ENCODE data around the gene CRTAP. TPM values are rescaled to one million over a fixed set of nuclear protein-coding genes. Genes with fewer than 3 reads are reported as not detected.
A peak's percentile ranks its signal among the peaks of the same experiment; 100 is the strongest.

The CRTAP gene
- polyA plus RNA-seq, 1 donor, result 114 TPM

DNA sequence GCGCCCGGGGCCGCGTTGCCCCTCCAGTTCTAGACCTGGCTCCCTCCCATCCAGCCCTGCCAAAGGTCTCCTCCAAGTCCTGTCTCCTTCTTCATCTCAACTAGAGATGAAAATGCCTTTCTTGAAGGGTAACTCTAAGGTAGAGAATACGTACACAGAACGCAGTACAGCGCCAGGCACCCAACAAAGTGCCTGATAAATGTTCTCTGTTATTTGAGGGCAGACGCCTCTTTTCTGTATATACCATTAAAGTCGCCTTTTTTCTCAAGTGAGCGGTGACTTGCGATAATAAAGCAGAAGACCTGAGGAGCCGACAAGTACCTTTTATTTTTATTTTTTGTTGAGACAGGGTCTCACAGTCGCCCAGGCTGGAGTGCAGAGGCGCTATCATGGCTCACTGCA lies 809 bp downstream of the CRTAP start:
- Histone ChIP-seq H3K36me3 (ENCODE audit: control insufficient read depth, insufficient read depth, low read length) (peaks cover 2% of the 10 kb centered on the region), H3K4me3 (ENCODE audit: low read length) (peak overlapping the region; percentile 57), H3K9me3 (ENCODE audit: control insufficient read depth, low read depth, low read length) (no peaks in the 10 kb centered on the region), H3K27me3 (ENCODE audit: control insufficient read depth, insufficient read depth, low read length) (no peaks in the 10 kb centered on the region), H3K4me1 (ENCODE audit: control insufficient read depth, insufficient read depth, low read length) (peaks cover 4% of the 10 kb centered on the region), H3K27ac (ENCODE audit: low read length) (peak overlapping the region; percentile 84)
- DNase-seq, result no peak
- 69% methylated on average over 6 of the region's 14 CpGs for WGBS (ENCODE audit: insufficient coverage, low lambda C conversion rate)

DNA sequence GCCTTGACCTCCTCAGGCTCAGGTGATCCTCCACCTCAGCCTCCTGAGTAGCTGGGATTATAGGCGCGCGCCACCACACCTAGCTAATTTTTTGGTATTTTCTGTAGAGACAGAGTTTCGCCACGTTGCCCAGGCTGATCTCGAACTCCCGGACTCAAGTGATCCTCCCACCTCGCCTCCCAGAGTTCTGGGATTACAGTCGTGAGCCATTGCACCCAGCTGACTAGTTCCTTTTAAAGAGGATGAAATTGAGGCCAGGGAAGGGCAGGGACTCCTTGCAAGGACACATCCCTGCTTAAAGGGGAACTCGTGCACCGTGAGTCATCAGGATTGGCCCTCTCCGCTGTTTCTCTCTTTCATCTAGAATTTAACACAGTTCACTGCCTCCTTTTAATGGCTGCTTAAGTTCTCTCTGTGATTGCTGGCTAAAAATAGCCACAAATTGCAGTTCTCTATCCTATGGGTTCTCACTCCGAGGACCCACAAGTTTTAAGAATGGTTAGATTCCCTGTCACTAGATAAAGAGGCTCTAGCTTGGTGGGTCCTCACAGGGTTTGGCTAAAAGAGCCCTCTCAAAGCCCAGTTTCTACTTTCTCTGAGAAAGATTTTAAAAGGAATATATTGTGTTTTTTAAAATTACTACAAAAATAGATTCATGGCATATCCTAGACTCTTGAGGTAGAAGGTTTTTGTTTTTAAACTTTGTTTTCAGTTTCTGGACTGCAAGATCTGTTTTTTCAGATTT lies 1.4 kb downstream of the CRTAP start:
- Histone ChIP-seq H3K9me3 (ENCODE audit: control insufficient read depth, low read depth, low read length) (no peaks in the 10 kb centered on the region), H3K27ac (ENCODE audit: low read length) (peak overlapping the region; percentile 8), H3K4me1 (ENCODE audit: control insufficient read depth, insufficient read depth, low read length) (peaks cover 4% of the 10 kb centered on the region), H3K4me3 (ENCODE audit: low read length) (no peak overlapping the region), H3K27me3 (ENCODE audit: control insufficient read depth, insufficient read depth, low read length) (no peaks in the 10 kb centered on the region), H3K36me3 (ENCODE audit: control insufficient read depth, insufficient read depth, low read length) (peaks cover 2% of the 10 kb centered on the region)
- peak in 1 of 2 donors; percentile 58 for DNase-seq
- WGBS (ENCODE audit: insufficient coverage, low lambda C conversion rate), result no CpG with 5 or more reads among the region's 13 CpGs

DNA sequence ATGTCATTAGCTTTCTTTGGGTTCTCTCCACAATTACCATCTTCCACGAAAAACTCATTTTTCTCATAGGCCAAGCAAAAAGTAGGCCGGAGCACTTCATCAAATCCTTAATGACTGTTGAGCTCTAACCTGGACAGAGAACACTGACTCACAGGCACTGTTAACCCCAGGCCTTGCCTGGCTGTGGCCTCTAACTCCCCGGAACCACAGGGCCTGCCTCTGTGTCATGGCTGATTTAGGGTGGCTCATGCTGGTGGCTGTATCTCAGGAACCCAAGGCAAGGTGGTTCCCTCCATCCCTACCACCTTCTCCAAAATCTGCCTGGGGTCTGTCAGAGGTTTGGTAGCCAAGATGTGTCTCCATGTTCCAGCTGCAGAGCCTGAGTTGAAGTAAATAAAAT lies 3.6 kb downstream of the CRTAP start:
- Histone ChIP-seq H3K27me3 (ENCODE audit: control insufficient read depth, insufficient read depth, low read length) (no peaks in the 10 kb centered on the region), H3K4me3 (ENCODE audit: low read length) (no peak overlapping the region), H3K27ac (ENCODE audit: low read length) (no peak overlapping the region), H3K9me3 (ENCODE audit: control insufficient read depth, low read depth, low read length) (no peaks in the 10 kb centered on the region), H3K4me1 (ENCODE audit: control insufficient read depth, insufficient read depth, low read length) (peaks cover 4% of the 10 kb centered on the region), H3K36me3 (ENCODE audit: control insufficient read depth, insufficient read depth, low read length) (peaks cover 16% of the 10 kb centered on the region)
- no peak for DNase-seq
- no CpG with 5 or more reads among the region's 3 CpGs for WGBS (ENCODE audit: insufficient coverage, low lambda C conversion rate)

DNA sequence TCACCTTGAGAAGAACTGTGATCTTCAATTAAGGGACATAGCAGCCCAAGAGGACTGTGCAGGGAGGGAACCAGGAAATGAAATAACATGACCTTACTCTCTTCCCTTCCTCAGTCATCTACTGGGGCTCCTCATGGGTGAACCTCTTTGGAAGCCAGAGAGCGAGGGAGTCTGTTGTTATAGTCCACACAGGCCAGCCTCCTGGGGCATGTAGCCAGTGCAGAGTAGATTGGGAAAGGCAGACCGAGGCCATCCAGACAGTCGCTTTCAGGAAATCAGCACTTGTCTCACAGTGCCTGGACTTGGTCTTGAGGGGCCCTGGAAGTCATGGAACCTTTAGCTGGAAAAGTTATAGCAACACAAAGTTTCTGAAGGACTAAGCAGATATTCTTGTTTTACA lies 6.1 kb downstream of the CRTAP start:
- no CpG with 5 or more reads among the region's 3 CpGs for WGBS (ENCODE audit: insufficient coverage, low lambda C conversion rate)
- Histone ChIP-seq H3K36me3 (ENCODE audit: control insufficient read depth, insufficient read depth, low read length) (peaks cover 26% of the 10 kb centered on the region), H3K27me3 (ENCODE audit: control insufficient read depth, insufficient read depth, low read length) (no peaks in the 10 kb centered on the region), H3K27ac (ENCODE audit: low read length) (no peak overlapping the region), H3K4me3 (ENCODE audit: low read length) (no peak overlapping the region), H3K4me1 (ENCODE audit: control insufficient read depth, insufficient read depth, low read length) (peaks cover 2% of the 10 kb centered on the region), H3K9me3 (ENCODE audit: control insufficient read depth, low read depth, low read length) (no peaks in the 10 kb centered on the region)
- no peak for DNase-seq

DNA sequence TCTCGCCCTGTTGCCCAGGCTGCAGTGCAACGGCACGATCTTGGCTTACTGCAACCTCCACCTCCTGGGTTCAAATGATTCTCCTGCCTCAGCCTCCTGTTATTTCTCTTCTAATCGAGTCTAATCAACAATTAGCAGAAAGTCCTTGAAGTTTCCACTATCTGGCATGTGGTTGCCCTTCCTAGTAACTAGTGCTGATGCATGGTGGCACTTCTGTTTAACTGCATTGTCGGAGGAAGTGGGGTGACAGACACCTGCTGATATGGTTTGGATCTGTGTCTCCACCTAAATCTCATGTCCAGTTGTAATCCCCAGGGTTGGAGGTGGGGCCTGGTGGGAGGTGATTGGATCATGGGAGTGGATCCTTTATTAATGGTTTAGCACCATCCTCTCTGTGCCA lies 9.2 kb downstream of the CRTAP start:
- no peaks in the 10 kb centered on the region for H3K9me3 ChIP-seq (ENCODE audit: control insufficient read depth, low read depth, low read length)
- H3K36me3 ChIP-seq (ENCODE audit: control insufficient read depth, insufficient read depth, low read length), result peaks cover 39% of the 10 kb centered on the region
- DNase-seq, result no peak
- no peaks in the 10 kb centered on the region for H3K27me3 ChIP-seq (ENCODE audit: control insufficient read depth, insufficient read depth, low read length)
- WGBS (ENCODE audit: insufficient coverage, low lambda C conversion rate), result 100% methylated on average over 1 of the region's 5 CpGs
- H3K4me3 ChIP-seq (ENCODE audit: low read length), result no peak overlapping the region
- no peaks in the 10 kb centered on the region for H3K4me1 ChIP-seq (ENCODE audit: control insufficient read depth, insufficient read depth, low read length)
- H3K27ac ChIP-seq (ENCODE audit: low read length), result no peak overlapping the region

DNA sequence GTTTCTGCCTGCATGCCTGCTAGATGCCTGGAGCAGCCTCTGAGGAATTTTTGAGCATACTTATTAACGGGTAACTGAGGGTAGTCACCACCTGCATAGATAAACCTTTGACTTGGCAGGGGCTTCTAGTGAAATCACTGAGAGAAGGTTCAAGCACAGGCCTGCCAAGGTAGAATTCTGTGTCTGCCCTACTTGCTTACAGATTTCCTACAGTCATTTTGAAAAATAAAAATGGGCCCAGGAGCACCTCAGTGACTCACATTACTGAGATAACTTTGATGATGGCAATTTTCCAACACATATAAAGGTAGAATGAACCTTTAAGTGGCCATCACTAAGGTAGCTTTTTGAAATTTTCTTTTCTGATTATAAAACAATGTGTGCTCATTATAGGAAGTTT lies 10.8 kb downstream of the CRTAP start:
- Histone ChIP-seq H3K4me1 (ENCODE audit: control insufficient read depth, insufficient read depth, low read length) (no peaks in the 10 kb centered on the region), H3K27me3 (ENCODE audit: control insufficient read depth, insufficient read depth, low read length) (no peaks in the 10 kb centered on the region), H3K9me3 (ENCODE audit: control insufficient read depth, low read depth, low read length) (no peaks in the 10 kb centered on the region), H3K36me3 (ENCODE audit: control insufficient read depth, insufficient read depth, low read length) (peaks cover 37% of the 10 kb centered on the region), H3K27ac (ENCODE audit: low read length) (no peak overlapping the region), H3K4me3 (ENCODE audit: low read length) (no peak overlapping the region)
- no CpG with 5 or more reads among the region's 1 CpG for WGBS (ENCODE audit: insufficient coverage, low lambda C conversion rate)
- DNase-seq, result no peak

DNA sequence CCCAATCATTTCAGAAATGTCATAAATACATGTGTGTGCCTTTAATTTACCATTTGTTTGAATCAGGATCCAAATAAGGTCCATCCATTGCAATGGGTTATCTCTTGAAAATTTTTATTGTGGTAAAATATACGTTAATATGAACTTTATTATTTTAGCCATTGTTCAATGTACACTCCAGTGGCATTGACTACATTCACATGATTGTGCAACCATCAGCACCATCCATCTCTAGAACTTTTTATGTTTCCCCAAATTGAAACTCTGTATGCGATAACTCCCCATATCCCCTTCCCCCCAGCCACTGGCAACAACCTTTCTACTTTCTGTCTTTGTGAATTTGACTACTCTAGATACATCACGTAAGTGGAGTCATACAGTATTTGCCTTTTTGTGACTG lies 12.0 kb downstream of the CRTAP start:
- no peak overlapping the region for H3K27ac ChIP-seq (ENCODE audit: low read length)
- DNase-seq, result no peak
- no peaks in the 10 kb centered on the region for H3K4me1 ChIP-seq (ENCODE audit: control insufficient read depth, insufficient read depth, low read length)
- no peak overlapping the region for H3K4me3 ChIP-seq (ENCODE audit: low read length)
- no peaks in the 10 kb centered on the region for H3K9me3 ChIP-seq (ENCODE audit: control insufficient read depth, low read depth, low read length)
- no peaks in the 10 kb centered on the region for H3K27me3 ChIP-seq (ENCODE audit: control insufficient read depth, insufficient read depth, low read length)
- WGBS (ENCODE audit: insufficient coverage, low lambda C conversion rate), result 100% methylated on average over 3 of the region's 3 CpGs
- peaks cover 40% of the 10 kb centered on the region for H3K36me3 ChIP-seq (ENCODE audit: control insufficient read depth, insufficient read depth, low read length)

DNA sequence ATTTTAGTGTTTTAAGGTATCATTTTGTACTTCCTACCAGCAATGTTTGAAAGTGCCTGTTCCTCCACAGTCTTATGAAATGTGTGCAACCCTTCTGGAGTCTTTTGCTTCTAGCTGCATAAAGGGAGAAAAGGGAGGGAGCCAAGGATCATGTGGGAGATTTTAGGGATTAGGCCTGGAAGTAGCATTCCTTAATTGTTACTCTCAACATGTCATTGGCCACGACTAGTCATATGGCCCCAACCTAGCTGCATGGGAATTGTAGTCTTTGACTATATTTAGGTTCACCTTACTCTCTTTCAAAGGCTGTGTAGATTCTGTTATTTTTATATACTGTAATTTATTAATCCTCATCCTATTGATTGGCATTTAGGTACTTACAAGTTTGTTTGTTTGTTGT lies 14.9 kb downstream of the CRTAP start:
- no peaks in the 10 kb centered on the region for H3K4me1 ChIP-seq (ENCODE audit: control insufficient read depth, insufficient read depth, low read length)
- no peak overlapping the region for H3K27ac ChIP-seq (ENCODE audit: low read length)
- no peaks in the 10 kb centered on the region for H3K9me3 ChIP-seq (ENCODE audit: control insufficient read depth, low read depth, low read length)
- H3K27me3 ChIP-seq (ENCODE audit: control insufficient read depth, insufficient read depth, low read length), result no peaks in the 10 kb centered on the region
- peaks cover 43% of the 10 kb centered on the region for H3K36me3 ChIP-seq (ENCODE audit: control insufficient read depth, insufficient read depth, low read length)
- no peak overlapping the region for H3K4me3 ChIP-seq (ENCODE audit: low read length)
- no CpG with 5 or more reads among the region's 1 CpG for WGBS (ENCODE audit: insufficient coverage, low lambda C conversion rate)
- no peak for DNase-seq

DNA sequence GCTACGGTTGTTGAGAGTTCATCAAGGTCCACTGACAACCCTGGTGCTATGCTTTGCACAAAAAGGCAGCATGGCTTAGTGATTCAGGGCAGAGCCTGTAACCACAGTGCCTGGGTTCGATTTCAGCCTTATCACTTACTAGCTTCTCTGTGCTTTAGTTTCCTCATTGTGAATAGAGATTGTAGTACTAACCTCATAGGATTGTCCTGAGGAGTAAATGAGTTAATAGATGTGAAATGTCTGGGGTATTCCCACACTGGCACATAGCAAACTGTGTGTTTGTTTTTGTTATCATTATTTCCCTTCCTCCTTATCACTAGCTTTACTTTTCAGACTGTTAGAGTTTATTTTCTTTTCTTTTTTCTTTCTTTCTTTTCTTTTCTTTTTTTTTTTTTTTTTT lies 16.3 kb downstream of the CRTAP start:
- peak in 1 of 2 donors; percentile 19 for DNase-seq
- H3K36me3 ChIP-seq (ENCODE audit: control insufficient read depth, insufficient read depth, low read length), result peaks cover 43% of the 10 kb centered on the region
- WGBS (ENCODE audit: insufficient coverage, low lambda C conversion rate), result no CpG with 5 or more reads among the region's 2 CpGs
- no peak overlapping the region for H3K27ac ChIP-seq (ENCODE audit: low read length)
- no peaks in the 10 kb centered on the region for H3K4me1 ChIP-seq (ENCODE audit: control insufficient read depth, insufficient read depth, low read length)
- no peaks in the 10 kb centered on the region for H3K9me3 ChIP-seq (ENCODE audit: control insufficient read depth, low read depth, low read length)
- no peak overlapping the region for H3K4me3 ChIP-seq (ENCODE audit: low read length)
- H3K27me3 ChIP-seq (ENCODE audit: control insufficient read depth, insufficient read depth, low read length), result no peaks in the 10 kb centered on the region

DNA sequence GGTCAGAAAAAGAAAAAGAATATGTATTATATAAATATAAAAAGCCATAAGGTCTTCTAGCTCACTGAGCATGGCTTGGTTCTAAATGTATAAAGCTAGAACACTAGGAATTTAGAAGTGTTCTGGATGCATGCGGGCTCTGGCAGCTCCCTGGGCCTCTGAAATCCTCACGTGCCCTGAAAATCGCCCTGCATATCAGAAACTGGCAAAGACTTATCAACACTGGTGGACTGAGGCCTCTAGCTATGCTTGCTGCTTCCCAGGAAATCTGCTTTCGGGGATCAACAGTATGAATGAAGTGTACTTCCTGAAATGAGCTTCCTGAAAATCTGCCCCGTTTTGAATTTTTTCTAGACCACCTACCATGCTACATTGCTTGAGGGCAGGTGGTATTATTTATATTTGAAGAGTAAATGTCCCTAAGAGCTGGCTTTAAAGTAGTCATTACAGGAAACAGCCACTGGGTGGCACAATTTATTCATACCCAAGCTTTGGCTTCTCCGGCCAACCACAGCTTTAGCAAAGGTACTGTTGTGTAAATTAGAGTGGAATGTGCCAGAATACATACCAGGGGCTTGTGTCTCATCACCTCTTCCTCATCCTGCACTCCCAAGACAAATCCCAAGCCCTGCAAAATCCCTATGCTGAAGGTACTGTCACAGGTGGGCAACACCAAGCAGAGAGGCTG lies 17.7 kb downstream of the CRTAP start:
- H3K27ac ChIP-seq (ENCODE audit: low read length), result no peak overlapping the region
- no CpG with 5 or more reads among the region's 6 CpGs for WGBS (ENCODE audit: insufficient coverage, low lambda C conversion rate)
- no peaks in the 10 kb centered on the region for H3K9me3 ChIP-seq (ENCODE audit: control insufficient read depth, low read depth, low read length)
- H3K4me3 ChIP-seq (ENCODE audit: low read length), result no peak overlapping the region
- peak in 1 of 2 donors; percentile 45 for DNase-seq
- H3K4me1 ChIP-seq (ENCODE audit: control insufficient read depth, insufficient read depth, low read length), result no peaks in the 10 kb centered on the region
- H3K36me3 ChIP-seq (ENCODE audit: control insufficient read depth, insufficient read depth, low read length), result peaks cover 41% of the 10 kb centered on the region
- H3K27me3 ChIP-seq (ENCODE audit: control insufficient read depth, insufficient read depth, low read length), result no peaks in the 10 kb centered on the region

DNA sequence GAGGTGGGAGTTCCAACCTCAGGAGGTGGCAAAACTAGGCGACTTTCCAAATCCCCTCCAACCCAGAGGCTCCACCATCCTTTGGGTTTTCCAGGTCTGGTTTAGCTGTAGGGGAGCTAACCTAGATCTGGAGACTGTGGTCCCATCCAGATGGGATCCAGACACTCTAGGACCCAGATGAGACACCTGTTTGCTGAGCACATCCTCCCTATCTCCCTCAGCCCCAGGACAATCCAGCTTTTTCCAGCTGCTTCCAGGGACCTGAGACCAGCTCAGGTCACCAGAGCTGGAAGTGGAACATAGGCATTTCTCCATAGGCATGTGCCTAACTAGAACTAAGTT lies 18.2 kb downstream of the CRTAP start:
- H3K9me3 ChIP-seq (ENCODE audit: control insufficient read depth, low read depth, low read length), result no peaks in the 10 kb centered on the region
- DNase-seq, result peak in 1 of 2 donors; percentile 11
- peaks cover 39% of the 10 kb centered on the region for H3K36me3 ChIP-seq (ENCODE audit: control insufficient read depth, insufficient read depth, low read length)
- WGBS (ENCODE audit: insufficient coverage, low lambda C conversion rate), result no CpG with 5 or more reads among the region's 1 CpG
- H3K27me3 ChIP-seq (ENCODE audit: control insufficient read depth, insufficient read depth, low read length), result no peaks in the 10 kb centered on the region
- no peak overlapping the region for H3K4me3 ChIP-seq (ENCODE audit: low read length)
- H3K27ac ChIP-seq (ENCODE audit: low read length), result no peak overlapping the region
- H3K4me1 ChIP-seq (ENCODE audit: control insufficient read depth, insufficient read depth, low read length), result no peaks in the 10 kb centered on the region
